Transverse colon (tissue), 3 donors: ENCODE data around the gene FHAD1.

Experiments used
- CTCF ChIP-seq, 5 experiments: fragments of 200-600 bp in 3 of 5; fragments of 450-650 bp in 2 of 5; sonication (generic) in 3 of 5; IDR thresholded peaks; 1 replicate in 2 of 5; 2 replicates in 3 of 5; pipeline ENCODE4 v1.5.1; 2016 to 2017; ENCODE audit warnings: antibody characterized with exemption in 5 of 5, inconsistent platforms in 3 of 5, mild to moderate bottlenecking in 2 of 5, moderate library complexity in 1 of 5
- POLR2A ChIP-seq: fragments of 450-650 bp; IDR thresholded peaks from one replicate; pipeline ENCODE4 v1.6.1; 2016; ENCODE audit warnings: antibody characterized with exemption, mild to moderate bottlenecking, moderate library complexity

DNA sequence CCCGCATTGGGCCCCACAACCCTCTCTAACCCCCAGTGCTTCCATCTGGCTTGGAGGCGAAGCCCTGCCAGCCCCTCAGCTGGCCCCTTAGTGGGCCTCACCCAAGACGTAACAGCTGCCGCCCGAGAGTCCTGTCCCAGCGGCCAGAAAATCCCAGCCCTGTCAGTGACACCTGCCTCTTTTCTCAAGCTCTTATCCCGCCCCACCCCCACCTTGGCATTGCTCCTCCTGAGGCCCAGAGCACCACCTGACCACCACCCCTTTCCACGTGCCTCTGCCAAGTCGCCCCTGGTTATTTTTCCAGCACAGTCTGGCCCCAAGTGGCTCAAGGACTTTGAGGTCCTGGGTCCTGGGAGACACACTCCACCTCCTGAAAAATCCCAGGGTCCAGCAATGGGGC is 185.3 kb downstream of the FHAD1 start:
- peak; percentile 7 for TF ChIP-seq POLR2A
- TF ChIP-seq CTCF (IDR thresholded peaks at IDR 0.05): no peak
